NCI-H82 (cell line): ENCODE data around the gene FBXO28.
"Not testable (repeated sequence)": the region's sequence is repeated elsewhere in the genome, so short reads cannot be mapped to it uniquely, and the experiment has no call there.

Experiments used
- DNase-seq: peaks from one replicate; lab custom pipeline; 2025; lab: John Stamatoyannopoulos, UW

The FBXO28 gene, protein sequence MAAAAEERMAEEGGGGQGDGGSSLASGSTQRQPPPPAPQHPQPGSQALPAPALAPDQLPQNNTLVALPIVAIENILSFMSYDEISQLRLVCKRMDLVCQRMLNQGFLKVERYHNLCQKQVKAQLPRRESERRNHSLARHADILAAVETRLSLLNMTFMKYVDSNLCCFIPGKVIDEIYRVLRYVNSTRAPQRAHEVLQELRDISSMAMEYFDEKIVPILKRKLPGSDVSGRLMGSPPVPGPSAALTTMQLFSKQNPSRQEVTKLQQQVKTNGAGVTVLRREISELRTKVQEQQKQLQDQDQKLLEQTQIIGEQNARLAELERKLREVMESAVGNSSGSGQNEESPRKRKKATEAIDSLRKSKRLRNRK

DNA sequence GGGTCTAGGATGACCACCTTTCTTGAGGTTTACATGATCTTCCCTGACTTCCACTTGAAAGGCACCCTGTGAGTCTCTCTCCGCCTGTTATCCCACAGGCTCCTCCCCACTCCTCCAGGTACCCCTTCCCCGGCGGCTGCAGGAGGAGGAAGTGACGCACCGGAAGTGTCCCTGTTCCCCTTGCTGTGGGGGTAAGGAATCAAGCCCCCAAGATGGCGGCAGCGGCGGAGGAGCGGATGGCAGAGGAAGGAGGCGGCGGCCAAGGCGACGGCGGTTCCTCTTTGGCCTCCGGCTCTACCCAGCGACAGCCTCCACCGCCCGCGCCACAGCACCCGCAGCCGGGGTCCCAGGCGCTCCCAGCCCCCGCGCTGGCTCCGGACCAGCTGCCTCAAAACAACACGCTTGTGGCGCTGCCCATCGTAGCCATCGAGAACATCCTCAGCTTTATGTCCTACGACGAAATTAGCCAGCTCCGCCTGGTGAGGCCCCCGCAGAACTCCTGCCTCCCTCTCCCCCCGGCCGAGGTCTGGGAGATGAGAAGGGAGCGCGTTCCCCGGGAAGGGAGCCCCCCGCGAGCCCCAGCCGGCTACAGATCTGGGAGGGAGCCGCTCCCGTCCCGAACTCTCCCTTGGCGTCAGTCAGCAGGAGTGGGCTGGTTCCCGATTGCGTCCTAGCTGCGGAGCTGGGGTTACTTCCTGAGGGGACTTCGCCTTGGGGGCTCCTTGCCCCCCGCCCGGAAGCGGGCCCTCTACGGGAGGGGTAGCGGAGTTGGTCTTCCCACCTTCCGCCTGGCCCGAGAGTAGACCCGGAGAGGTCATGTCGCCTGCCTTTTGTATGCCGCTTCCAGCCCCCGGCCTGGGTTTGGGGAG, at the start of gene FBXO28:
FBXO28 (plus strand) TSS at position 194 of the 869 bp plus-strand sequence; CDS start at position 213, 19 bp downstream.
- peak; percentile 100 for DNase-seq

DNA sequence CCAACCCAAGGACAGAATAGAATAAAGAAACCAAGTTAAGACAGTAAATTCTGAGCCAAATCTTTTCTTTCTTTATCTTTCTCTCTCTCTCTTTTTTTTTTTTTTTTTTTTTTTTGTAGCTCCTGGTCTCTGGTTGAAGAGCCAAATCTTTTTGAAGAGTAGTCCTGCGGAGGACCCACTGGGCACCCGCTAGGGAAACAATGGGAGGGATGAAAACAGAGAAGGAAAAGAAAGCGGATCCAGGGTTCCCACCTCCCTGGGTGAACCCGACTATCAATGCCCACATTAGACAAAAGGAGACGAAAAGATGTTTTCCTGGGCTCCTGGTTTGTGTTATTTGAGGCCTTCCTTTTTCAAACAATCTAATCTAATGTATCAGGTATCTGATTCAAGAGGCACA, 49.8 kb upstream of the FBXO28 start:
- no peak for DNase-seq

DNA sequence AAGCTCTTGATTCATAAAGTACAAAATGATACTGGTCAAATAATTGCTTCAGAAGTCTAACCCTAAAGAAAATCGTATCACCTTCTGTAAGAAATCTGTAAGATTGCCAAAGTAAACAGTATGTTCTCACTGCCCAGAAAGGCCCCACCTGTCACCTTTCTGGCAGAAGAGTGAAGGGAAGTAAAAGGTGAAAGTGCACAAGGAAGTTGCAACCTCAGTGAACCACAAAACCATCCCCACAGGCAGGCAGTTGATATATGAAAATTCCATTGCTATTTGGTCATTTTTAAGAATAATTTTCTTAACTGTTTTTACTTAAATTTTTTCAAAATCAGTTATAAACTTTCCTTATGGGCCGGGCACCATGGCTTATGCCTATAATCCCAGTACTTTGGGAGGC, 48.5 kb upstream of the FBXO28 start:
- DNase-seq: no peak

DNA sequence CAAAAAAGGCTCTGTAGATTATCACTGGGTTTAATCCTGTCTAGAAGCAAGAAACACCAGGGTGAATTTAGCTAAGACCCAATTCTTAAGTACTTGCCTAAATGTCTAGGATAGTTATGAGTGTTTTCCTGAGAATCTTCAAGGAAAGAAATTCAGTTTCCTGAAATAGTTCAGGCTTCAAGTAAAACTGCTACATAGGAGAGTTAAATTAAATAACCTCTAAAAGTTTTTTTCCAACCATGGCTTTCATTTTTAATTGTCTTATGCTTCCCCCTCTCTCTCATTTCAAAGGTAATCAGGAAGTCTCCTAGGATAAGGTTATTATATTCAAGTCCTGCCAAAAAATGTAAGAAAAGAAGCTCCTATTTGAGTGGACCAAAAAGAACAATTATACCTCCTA, 46.7 kb upstream of the FBXO28 start:
- no peak for DNase-seq

- DNase-seq: peak; percentile 59
Observed at GRCh38 chr1:224067621-224068457, 46.1 kb upstream of the FBXO28 start.

- DNase-seq: peak; percentile 29
Observed at GRCh38 chr1:224068458-224069072, 45.3 kb upstream of the FBXO28 start.

GRCh38 chr1:224069138-224069537, 44.8 kb upstream of the FBXO28 start:
- peak; percentile 28 for DNase-seq

DNA sequence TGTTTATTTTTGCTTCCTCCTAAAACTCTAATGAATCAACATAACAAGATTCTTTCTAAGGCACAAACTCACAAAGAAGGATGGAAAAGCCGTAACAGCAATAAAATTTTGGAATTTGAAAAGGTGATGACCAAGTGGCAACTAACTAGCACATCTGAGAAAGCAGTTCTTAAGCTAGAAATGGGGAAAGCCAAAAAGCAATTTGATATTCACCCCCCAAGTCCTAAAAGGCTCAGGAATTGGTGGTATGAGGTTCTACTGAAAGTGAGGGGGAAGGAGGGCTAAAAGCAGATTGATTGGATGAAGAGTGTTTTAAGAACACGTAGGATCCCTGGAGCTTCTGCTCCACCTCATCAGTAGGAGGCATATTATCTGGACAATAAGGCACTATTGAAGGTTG, 43.4 kb upstream of the FBXO28 start:
- DNase-seq: peak; percentile 20

DNA sequence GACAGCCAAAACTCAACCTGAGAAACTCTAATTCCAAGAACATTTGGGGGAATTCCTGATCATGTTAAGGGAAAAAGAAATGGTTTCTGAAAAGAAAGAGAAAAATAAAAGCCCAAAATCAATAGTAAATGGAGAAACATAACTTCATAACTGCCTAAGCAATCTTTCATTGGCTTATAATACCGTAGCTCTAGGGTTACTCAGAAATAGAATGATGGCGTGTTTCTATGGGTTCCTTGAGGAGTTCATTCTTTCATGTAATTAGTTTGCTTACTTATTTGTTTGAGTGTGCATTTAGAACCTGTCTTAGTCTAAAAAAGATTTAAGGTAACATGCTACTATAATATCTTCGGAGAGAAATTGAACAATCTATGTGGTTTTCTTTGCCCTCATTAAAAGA, 37.5 kb upstream of the FBXO28 start:
- DNase-seq: no peak

GRCh38 chr1:224079644-224080043, 34.3 kb upstream of the FBXO28 start:
- not testable (repeated sequence) for DNase-seq

DNA sequence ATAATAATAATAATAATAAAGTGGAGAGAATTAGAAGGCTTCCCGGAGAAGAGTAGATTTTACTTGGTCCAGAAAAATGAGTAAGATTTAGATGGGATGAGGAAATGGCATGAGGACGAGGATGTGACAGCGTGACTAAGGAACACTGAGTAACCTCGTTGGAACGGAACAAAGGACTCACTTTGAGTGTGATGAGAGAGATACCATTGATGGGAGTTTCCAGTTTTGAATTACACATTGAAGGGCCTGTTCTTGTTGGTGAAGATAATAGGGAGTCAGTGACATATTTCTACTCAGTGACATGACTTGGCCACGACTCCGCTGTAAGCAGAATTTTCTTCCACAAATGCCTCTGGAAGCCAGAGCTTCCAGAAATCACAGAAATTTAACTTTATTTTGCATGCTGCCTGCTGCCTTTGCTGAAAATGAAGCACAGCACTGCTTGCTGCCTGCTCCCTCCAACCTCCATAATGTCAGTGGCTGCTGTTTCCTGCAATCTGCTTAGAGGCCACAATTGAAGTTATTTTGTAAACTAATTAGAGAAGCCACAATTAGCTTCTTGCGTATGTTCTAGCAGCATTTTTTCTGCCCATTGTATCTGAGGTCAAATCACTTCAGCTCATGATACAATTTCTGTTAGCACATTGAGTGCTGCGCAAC, 33.7 kb upstream of the FBXO28 start:
- no peak for DNase-seq

GRCh38 chr1:224081604-224082003, 32.3 kb upstream of the FBXO28 start:
- DNase-seq: peak; percentile 16

GRCh38 chr1:224082146-224082545, 31.8 kb upstream of the FBXO28 start:
- DNase-seq: peak; percentile 13

GRCh38 chr1:224084867-224085266, 29.0 kb upstream of the FBXO28 start:
- DNase-seq: no peak

GRCh38 chr1:224085421-224086108, 28.3 kb upstream of the FBXO28 start:
- no peak for DNase-seq

- no peak for DNase-seq
Observed at GRCh38 chr1:224087286-224087794, 26.6 kb upstream of the FBXO28 start.

- no peak for DNase-seq
Observed at GRCh38 chr1:224089583-224089982, 24.3 kb upstream of the FBXO28 start.

- no peak for DNase-seq
Observed at GRCh38 chr1:224090116-224090515, 23.8 kb upstream of the FBXO28 start.

DNA sequence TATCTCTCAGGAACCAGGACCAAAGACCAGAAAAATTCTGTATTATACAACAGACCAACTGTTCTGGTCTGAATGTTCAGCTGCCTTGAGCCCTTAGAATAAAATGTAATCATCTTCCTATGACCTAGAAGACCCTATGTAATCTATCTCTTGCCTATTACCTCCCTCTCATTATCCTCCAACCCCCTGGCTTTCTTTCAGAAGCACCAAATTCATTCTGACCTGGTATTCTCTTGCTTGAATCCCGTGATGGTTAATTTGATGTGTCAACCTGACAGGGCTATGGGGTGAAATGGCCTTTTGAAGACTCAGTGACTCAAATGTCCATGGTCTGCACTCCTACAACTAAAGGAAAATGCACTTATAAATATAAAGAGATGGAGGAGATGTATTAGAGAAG, 21.8 kb upstream of the FBXO28 start:
- no peak for DNase-seq

DNA sequence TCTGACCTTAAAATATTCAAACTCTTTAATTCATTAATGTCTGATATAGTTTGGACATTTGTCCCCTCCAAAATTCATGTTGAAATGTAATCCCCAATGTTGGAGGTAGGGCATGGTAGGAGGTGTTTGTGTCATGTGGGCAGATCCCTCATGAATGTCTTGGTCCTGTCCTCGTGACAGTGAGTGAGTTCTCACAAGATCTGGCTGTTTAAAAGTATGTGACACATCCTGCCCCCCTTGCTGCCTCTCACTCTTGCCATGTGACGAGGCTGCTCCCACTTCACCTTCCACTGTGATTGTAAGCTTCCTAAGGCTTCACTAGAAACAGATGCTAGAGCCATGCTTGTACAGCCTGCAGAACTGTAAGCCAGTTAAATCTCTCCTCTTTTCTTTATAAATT, 21.3 kb upstream of the FBXO28 start:
- no peak for DNase-seq
